ENCODE results near the gene TBC1D9B. TPM values are rescaled to one million over a fixed set of nuclear protein-coding genes. Genes with fewer than 3 reads are reported as not detected.
"Not testable (repeated sequence)": the region's sequence is repeated elsewhere in the genome, so short reads cannot be mapped to it uniquely, and the experiment has no call there.

Gene TBC1D9B
- total RNA-seq, 1 donor from 2014 or later = 142 TPM

DNA sequence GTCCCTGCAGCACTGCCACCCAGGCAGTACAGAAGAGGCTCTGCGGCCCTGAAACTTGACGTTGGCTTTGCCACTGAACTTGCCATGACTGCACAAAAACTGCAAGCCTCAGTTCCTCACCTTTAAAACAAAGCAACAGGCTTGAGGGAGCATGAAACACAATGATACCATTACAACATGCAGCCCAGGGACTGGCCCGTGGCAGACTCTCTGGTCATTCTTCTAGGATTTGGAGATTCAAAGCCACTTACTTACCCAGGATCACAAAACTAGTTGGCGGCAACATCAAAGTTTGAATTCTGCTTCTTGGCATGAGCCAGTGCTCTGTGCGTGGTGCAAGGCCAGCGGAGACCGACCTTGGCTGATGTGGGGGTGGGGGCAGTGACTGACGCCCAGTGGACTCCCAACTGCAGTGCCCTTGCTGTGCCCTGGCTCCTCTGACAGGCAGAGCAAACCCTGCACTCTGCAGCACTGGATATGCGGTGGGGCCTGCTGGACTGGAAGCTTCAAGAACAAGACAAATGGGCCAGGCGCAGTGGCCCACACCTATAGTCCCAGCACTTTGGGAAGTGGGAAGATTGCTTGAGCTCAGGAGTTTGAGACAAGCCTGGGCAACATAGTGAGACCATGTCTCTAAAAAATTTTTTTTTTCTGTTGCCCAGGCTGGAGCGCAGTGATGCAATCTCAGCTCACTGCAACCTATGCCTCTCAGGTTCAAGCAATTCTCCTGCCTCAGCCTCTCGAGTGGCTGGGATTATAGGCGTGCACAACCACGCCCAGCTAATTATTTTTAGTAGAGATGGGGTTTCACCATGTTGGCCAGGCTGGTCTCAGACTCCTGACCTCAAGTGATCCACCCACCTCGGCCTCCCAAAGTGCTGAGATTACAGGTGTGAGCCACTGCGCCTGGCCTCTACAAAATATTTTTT lies 68.1 kb downstream of the TBC1D9B start:
- DNase-seq (ENCODE audit: low spot score) = no peak

DNA sequence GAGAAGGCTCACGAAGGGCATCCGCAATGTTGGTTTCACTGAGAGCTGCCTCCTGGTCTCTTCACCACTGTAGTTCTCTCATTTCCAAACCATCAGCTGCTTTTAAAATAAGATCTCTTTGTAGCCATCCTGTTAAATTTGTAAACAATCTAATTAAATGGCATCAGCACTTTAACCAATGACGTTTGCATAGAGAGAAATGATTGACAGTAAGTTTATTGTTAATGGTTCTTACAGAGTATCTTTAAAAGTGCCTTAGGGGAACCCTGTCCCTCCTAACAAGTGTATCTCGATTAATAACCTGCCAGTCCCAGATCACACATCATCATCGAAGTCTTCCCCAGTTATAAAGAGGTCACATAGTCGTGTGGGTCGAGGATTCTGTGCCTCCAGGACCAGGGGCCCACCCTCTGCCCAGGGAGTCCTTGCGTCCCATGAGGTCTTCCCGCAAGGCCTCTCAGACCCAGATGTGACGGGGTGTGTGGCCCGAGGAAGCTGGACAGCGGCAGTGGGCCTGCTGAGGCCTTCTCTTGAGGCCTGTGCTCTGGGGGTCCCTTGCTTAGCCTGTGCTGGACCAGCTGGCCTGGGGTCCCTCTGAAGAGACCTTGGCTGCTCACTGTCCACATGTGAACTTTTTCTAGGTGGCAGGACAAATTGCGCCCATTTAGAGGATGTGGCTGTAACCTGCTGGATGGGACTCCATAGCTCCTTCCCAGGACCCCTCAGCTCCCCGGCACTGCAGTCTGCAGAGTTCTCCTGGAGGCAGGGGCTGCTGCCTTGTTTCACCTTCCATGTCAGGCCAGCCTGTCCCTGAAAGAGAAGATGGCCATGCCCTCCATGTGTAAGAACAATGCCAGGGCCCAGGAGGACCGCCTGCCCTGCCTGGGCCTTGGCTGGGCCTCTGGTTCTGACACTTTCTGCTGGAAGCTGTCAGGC lies 70.4 kb downstream of the TBC1D9B start:
- DNase-seq (ENCODE audit: low spot score) = no peak

DNA sequence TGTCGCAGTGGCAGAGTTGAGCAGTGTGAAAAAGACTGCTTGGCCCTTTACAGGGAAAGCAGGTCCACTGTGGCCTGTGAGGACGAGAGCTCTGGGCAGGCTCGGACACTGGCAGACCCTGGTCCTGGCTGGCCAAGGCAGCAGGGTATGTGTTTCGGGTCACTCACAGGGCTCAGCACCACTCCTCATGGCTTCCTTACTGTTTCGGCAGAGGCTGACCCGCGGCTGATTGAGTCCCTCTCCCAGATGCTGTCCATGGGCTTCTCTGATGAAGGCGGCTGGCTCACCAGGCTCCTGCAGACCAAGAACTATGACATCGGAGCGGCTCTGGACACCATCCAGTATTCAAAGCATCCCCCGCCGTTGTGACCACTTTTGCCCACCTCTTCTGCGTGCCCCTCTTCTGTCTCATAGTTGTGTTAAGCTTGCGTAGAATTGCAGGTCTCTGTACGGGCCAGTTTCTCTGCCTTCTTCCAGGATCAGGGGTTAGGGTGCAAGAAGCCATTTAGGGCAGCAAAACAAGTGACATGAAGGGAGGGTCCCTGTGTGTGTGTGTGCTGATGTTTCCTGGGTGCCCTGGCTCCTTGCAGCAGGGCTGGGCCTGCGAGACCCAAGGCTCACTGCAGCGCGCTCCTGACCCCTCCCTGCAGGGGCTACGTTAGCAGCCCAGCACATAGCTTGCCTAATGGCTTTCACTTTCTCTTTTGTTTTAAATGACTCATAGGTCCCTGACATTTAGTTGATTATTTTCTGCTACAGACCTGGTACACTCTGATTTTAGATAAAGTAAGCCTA lies 71.3 kb downstream of the TBC1D9B start:
- no peak for DNase-seq (ENCODE audit: low spot score)

DNA sequence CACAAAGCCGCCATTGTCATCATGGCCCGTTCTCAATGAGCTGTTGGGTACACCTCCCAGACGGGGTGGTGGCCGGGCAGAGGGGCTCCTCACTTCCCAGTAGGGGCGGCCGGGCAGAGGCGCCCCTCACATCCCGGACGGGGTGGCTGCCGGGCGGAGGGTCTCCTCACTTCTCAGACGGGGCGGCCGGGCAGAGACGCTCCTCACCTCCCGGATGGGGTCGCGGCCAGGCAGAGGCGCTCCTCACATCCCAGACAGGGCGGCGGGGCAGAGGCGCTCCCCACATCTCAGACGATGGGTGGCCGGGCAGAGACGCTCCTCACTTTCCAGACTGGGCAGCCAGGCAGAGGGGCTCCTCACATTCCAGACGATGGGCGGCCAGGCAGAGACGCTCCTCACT lies 72.8 kb downstream of the TBC1D9B start:
- not testable (repeated sequence) for DNase-seq (ENCODE audit: low spot score)

DNA sequence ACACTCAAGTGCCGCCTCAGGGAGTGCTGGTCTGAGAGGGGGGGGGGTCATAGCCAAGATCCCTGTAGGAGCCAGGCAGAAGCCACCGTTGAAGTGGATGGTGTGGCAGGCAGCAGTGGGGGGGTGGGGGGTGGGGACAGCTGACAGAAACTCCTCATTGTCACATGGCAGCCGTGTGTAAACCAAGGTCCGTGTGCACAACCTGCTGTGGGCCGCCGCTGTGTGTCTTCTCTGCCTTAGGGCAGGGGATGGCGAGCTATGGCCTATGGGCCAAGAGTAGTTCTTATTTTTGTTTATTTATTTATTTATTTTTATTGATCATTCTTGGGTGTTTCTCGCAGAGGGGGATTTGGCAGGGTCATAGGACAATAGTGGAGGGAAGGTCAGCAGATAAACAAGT lies 73.6 kb downstream of the TBC1D9B start:
- no peak for DNase-seq (ENCODE audit: low spot score)

DNA sequence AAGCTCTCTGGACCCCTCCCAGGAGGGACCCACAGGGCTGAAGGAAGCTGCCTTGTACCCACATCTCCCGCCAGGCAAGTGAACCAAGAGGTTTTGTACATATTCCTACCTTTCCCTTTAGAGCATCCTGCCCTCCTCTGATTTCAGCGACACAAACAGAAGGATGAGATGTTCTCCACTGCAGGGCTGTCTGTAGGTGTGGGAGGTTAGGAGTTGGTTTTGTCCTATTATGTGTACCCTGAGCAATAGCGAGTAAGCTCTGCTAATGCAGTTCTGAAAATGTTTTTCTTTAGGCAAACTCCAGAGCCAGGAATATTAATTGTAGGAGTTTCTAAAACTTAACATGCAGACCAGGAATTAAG lies 74.0 kb downstream of the TBC1D9B start:
- no peak for DNase-seq (ENCODE audit: low spot score)

DNA sequence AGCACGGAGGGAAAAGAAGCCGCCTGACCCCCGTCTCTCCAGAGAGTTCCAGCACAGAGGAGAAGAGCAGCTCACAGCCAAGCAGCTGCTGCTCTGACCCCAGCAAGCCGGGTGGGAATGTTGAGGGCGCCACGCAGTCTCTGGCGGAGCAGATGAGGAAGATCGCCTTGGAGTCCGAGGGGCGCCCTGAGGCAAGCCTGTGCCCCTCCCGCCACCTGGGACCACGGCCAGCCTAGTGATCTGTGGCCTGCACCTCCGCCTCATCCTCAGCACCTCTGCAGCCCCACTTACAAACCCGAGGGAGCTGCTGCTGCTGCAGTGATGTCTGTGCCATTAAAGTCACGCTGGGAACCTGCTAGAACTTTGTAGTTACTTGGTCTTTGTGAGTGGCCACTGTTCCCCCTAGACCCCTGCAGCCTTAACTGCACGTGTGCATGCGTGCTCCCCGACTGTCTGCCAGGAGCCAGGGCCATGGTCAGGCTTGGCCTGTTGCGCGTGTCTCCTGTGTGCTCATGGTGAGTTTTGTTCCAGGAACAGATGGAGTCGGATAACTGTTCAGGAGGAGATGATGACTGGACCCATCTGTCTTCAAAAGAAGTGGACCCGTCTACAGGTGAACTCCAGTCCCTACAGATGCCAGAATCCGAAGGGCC lies 74.5 kb downstream of the TBC1D9B start:
- no peak for DNase-seq (ENCODE audit: low spot score)

DNA sequence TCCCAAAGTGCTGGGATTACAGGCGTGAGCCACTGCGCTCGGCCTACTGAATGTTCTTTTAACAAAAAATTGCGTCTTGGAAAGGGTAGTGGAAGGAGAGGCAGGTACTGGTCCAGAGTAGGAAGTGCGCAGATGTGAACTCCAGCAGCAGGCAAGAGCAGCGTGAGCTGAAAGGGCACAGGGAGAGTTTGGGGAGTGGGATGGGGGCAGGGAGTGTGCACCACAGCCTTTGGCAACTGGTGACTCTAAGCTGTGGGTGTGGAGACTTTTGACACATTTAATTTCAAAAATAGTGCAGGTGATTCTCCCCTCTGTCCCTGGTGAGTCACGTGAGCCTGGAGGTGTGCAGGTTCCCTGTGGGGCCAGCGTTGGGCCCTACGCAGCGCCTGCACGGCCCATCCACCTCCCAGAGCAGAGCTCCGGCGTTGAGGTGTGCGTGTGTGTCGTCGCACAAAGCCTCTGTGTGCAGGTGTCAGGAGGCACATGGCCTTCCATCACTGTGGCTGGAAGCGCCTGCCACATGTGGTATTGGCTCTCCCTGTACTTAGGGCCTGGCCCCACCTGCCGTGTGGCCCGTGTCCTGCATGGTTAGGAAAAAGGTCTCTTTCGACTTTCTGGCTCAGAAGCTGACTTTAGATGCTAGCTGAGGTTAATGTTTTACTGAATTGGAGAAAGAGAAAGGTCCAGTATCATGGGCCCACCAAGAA lies 75.5 kb downstream of the TBC1D9B start:
- no peak for DNase-seq (ENCODE audit: low spot score)

DNA sequence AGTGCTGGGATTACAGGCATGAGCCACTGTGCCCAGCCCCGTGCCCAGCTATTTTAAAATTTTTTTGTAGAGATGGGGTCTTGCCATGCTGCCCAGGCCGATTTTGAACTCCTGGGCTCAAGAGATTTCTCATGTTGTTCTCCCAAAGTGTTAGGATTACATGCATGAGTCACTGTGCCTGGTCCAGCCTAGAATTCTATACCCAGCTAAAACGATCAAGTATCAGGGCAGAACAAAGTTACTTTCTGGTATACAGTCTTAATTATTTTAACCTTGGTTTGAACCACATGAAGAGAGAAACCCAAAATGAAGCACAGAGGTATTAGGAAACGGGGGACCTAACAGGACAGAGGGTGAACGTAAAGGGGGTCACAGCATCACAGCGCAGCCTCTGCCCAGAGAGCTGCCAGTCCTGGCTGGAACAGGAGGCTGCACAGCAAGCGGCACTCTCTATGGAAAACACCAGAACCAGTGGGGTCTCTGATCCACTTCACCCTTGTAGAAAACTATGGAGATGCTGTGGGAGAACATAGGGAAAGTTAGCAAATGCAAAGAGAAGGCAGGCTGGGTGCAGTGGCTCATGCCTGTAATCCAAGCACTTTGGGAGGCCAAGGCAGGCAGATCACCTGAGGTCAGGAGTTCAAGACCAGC lies 76.8 kb downstream of the TBC1D9B start:
- DNase-seq (ENCODE audit: low spot score) = no peak

DNA sequence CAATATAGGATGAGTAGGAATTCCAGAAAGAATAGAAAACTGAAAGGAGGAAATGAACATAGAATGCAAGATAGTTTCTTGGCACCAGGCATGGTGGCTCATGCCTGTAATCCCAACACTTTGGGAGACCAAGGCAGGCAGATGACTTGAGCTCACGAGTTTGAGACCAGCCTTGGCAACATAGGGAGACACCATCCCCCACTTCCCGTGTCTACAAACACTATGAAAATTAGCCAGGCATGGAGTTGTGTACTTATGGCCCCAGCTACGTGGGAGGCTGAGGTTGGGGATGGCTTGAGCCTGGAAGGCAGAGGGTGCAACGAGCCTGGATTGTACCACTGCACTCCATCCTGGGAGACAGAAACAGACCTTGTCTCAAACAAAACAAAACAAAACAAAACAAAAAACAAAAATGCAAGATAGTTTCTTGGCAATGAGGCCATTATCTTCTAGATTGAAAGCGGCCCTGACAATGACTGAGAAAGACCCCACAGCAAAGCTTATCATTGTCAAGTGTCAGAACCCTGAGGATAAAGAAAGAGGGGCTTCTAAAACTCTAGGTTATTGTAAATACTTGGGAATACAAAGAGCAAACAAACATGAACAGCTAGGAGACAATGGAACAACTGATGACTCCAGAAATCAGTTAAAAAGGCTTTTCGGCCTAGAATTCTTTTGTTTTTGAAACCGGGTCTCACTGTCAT lies 77.8 kb downstream of the TBC1D9B start:
- no peak for DNase-seq (ENCODE audit: low spot score)

DNA sequence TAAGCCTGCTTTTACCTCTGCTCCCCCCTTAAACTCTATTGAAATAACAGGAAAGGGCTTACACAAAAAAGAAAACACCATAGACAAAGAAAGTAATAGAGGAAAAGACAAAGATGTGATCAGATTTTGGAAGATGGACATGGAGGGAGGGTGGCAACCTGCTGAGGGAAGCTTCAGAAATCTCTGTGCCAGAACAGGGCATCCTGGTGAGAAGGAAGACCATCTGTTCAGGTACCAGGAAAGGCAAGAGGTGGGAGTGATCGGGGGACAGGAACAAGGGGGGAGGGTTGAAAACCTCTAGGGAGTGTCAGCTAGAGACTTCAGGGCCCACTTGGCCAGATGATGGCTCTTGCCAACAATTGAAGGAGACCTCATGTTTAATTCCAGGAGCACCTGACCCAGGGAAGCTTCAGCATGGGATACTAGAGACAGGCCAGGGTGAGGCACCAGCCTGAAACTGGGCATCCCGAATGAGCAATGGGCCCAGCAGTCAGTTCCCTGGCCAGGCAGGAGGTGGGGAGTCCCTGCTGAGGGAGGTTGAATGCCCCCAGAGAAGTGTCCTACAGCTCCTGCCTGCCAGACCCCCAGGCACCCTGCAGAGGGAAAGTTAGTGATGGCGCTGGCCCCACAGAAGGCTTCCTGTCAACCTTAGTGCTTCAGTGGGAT lies 78.8 kb downstream of the TBC1D9B start:
- DNase-seq (ENCODE audit: low spot score) = no peak

DNA sequence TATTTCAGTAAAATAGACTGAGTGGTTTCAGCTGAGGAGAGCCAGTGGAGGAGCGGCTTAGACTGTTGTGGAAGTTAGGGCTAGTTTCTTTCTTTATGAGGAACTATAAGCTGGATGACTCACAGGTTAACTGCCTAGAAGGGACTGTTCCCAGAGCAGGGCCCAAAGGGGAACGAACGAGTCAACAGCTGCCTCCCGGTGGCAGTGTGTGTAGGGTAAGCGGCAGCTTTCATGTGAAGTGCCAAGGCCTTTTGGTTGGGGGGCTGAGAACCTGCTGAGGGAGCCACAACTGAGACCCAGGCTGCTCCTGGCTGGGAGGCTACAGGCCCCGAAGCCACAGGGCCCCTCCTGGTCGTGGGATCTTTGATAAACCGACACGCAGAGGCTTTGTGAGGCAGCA lies 80.0 kb downstream of the TBC1D9B start:
- no peak for DNase-seq (ENCODE audit: low spot score)

DNA sequence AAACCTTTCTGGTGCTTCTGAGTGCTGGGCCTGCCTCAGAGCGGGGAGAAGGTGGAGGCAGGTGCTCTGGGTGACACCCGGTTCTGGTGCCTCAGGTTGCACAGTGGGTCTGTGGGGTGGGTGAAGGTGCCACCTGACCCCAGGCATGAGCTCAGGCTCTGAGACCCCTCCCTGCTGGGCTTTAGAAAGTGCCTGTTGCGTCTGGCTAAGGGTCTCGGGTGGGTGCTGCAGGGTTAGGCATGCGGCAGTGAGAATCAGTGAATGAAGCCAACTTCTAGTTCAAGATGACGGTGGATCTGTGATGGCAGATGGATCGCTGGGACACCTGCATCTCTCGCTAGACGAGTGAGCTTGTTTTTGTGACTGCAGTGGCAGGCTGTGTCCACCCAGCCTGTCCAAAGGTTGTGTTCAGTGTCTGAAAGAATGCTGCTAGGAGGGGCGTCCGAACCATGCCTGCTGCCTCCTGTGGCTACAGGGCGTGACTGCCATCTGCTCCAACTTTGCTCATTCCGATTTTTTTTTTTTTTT lies 82.0 kb downstream of the TBC1D9B start:
- DNase-seq (ENCODE audit: low spot score) = no peak

DNA sequence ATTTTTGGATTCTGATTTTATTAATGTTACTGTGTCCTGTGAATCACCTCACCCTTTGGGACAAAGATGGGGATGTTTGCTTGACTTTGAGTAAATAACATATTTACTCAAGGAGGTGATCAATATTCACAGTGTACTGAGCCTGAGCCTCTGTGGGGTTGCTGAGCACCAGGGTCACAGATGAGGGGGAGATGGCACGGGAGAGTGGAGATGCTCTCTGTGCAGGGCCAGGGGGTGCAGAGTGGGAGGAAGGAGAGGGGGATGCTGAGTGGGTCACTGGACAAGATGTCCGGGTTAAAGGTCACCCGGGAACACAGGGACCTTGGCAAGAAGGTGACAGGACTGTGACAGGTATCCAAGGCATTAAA lies 83.0 kb downstream of the TBC1D9B start:
- DNase-seq (ENCODE audit: low spot score) = no peak

DNA sequence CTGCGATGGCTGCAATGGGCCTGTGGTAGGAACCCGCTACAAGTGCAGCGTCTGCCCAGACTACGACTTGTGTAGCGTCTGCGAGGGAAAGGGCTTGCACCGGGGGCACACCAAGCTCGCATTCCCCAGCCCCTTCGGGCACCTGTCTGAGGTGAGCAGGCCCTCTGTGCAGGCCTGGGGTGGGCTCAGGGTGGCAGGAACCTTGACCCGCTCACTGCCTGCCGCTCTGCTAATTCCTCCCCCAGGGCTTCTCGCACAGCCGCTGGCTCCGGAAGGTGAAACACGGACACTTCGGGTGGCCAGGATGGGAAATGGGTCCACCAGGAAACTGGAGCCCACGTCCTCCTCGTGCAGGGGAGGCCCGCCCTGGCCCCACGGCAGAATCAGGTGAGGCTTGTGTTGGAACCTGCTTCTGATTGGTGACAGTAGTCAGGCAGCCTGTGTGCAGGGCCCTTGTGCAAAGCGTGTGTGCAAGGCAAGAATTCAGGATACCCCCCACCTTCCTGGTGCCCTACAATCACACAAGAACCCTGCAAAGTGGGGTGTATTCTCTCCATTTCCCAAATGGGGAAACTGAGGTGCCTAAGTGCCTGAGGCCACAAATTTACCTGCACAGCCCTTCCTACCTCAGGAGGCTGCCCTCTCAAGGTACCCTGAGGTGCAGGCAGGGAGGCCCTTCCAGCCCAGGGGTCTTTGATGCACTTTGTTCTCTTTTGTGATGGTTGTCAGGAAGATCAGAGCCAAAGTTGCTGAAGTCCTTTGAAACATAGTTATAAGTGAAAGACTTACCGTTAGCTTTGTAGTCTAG lies 83.6 kb downstream of the TBC1D9B start:
- DNase-seq (ENCODE audit: low spot score) = no peak

DNA sequence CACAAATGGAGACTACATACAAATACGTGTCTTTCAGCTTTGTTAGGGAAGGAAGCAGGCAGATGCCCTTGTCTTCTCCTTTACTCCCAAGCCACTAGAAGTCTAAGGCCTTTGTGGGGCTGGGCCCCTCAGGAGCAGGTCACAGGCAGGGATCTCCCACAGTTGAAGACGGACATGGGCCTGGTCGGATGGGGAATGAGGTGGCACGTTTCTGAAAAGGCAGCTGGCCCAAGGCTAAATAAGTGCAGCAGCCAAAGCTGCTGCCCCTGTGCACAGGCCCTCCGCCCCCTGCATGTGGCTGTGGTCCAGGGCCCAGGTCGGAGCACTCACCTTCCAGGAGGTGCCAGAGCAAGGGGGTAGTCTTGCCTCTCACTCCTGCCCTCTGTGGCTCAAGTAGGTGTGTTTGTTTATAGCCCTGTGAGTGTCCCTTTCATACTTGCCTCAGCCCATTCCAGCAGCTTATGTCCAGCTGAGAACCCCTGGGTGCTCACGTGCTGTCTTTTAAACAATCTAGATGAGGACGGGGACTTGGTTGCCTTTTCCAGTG lies 85.2 kb downstream of the TBC1D9B start:
- no peak for DNase-seq (ENCODE audit: low spot score)

DNA sequence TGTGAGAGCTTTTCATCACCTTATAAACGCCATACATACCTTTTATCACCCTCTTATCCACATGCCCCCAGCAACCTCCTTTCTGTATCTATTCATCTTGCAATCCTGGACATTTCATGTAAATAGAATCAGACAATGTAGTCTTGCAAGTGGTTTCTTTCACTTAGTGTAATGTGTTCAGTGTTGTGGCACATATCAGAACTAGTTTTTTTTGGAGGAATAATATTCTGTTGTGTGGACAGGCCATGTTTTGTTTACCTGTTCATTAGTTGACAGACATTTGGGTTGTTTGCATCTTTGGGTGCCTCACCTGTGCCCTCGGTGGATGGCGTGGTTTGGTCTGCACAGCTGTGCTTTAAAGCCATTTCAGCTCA lies 85.7 kb downstream of the TBC1D9B start:
- DNase-seq (ENCODE audit: low spot score) = no peak

All from ureter (tissue), 1 donor.